Neural progenitor cell (in vitro differentiated cells): ENCODE data around the gene SV2A.

Experiments
- EZH2 ChIP-seq: fragments of 200-600 bp; sonication (generic); IDR thresholded peaks from 2 replicates; pipeline ENCODE4 v1.6.1; 2017; ENCODE audit warnings: antibody characterized with exemption, mild to moderate bottlenecking, moderate library complexity
- TF ChIP-seq, protein P1 (sequence below): fragments of 200-600 bp; sonication (generic); IDR thresholded peaks from 2 replicates; pipeline ENCODE4 v1.5.1; 2017; ENCODE audit warnings: antibody characterized with exemption, mild to moderate bottlenecking

DNA sequence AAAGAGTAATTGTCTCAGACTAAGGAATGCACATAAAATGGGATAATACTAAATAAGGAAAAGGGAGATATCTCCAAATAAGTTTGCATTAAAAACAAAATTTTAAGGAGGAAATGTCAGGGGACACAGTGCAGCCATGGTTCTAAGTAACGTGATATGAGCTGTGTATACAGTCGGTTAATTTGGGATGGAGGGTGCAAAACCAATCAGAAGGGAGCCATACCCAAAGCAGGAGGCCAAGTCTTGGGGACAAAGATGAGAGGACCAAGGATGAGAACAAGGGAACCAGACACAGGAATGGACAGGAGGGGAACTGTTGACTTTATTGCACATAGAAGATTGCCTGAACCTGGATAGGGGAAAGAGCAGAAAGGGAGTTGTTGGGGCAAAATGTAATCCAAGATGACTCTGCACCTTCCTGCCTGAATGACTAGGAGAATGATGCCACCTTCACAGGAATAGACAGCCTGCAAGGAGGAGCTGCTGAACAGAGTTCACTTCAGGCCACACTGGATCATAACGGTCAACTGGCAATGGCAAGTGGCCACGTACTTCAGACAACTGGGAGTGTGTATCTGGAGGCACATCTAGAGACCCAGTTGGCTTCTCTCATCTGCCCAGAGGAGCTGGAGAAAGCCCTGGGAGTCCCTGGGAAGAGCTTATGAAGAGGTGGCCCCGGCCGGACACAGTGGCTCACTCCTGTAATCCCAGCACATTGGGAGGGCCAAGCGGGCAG lies 40.3 kb downstream of the SV2A start:
- TF ChIP-seq, protein P1, sequence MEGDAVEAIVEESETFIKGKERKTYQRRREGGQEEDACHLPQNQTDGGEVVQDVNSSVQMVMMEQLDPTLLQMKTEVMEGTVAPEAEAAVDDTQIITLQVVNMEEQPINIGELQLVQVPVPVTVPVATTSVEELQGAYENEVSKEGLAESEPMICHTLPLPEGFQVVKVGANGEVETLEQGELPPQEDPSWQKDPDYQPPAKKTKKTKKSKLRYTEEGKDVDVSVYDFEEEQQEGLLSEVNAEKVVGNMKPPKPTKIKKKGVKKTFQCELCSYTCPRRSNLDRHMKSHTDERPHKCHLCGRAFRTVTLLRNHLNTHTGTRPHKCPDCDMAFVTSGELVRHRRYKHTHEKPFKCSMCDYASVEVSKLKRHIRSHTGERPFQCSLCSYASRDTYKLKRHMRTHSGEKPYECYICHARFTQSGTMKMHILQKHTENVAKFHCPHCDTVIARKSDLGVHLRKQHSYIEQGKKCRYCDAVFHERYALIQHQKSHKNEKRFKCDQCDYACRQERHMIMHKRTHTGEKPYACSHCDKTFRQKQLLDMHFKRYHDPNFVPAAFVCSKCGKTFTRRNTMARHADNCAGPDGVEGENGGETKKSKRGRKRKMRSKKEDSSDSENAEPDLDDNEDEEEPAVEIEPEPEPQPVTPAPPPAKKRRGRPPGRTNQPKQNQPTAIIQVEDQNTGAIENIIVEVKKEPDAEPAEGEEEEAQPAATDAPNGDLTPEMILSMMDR: no peak
- TF ChIP-seq EZH2: no peak
